Measurements from ENCODE around the gene NXF1. TPM values are rescaled to one million over a fixed set of nuclear protein-coding genes. Genes with fewer than 3 reads are reported as not detected.

The NXF1 gene
- total and polyA plus RNA-seq, 2 of the 13 experiments (the other 11 are each of a cell fraction or from before 2014, with no cell fraction given): 30.4 to 30.9 TPM

- no peak for TF ChIP-seq ZBTB43 (CRISPR knock-in tag; conservative IDR thresholded peaks at IDR 0.05)
- no peak for TF ChIP-seq NR1H2 (CRISPR knock-in tag; IDR thresholded peaks at IDR 0.05; ENCODE audit: borderline replicate concordance, low read depth)
- no peak for TF ChIP-seq HNF4A (CRISPR knock-in tag; IDR thresholded peaks at IDR 0.05)
- TF ChIP-seq ZNF678 (CRISPR knock-in tag; IDR thresholded peaks at IDR 0.05): no peak
- no peak for TF ChIP-seq ZFP41 (CRISPR knock-in tag; IDR thresholded peaks at IDR 0.05; ENCODE audit: borderline replicate concordance)
- TF ChIP-seq CREM (IDR thresholded peaks at IDR 0.05): no peak
- TF ChIP-seq CREM (CRISPR knock-in tag; IDR thresholded peaks at IDR 0.05): no peak
- no peak for TF ChIP-seq ZBTB49 (CRISPR knock-in tag; IDR thresholded peaks at IDR 0.05; ENCODE audit: borderline replicate concordance)
- no peak for TF ChIP-seq ZKSCAN1 (IDR thresholded peaks at IDR 0.05; ENCODE audit: low read length)
- no peak for TF ChIP-seq KMT2A (CRISPR knock-in tag; IDR thresholded peaks at IDR 0.05)
- 0 out of 2 replicates have a peak, but pooled peaks have one; percentile 24 for TF ChIP-seq ZSCAN20 (CRISPR knock-in tag; IDR thresholded peaks at IDR 0.05; ENCODE audit: borderline replicate concordance)
- no peak for TF ChIP-seq NONO (IDR thresholded peaks at IDR 0.05)
- TF ChIP-seq NONO (CRISPR knock-in tag; conservative IDR thresholded peaks at IDR 0.05): no peak
- TF ChIP-seq UBTF (CRISPR knock-in tag; IDR thresholded peaks at IDR 0.05): peak; percentile 52; the same call in 1 of the 2 replicates
- no peak for TF ChIP-seq ZKSCAN8 (CRISPR knock-in tag; IDR thresholded peaks at IDR 0.05; ENCODE audit: borderline replicate concordance)
- no peak for TF ChIP-seq ZNF878 (CRISPR knock-in tag; IDR thresholded peaks at IDR 0.05)
- TF ChIP-seq NFIC (IDR thresholded peaks at IDR 0.05; ENCODE audit: low read length): no peak
- TF ChIP-seq ZSCAN29 (CRISPR knock-in tag; conservative IDR thresholded peaks at IDR 0.05): no peak
- no peak for TF ChIP-seq GTF2F1 (IDR thresholded peaks at IDR 0.05; ENCODE audit: low read length)
- TF ChIP-seq MEF2D (CRISPR knock-in tag; IDR thresholded peaks at IDR 0.05): no peak
- no peak for TF ChIP-seq DBP (CRISPR knock-in tag; IDR thresholded peaks at IDR 0.05; ENCODE audit: not compliant biosample characterization)
- TF ChIP-seq ZC3H13 (CRISPR knock-in tag; IDR thresholded peaks at IDR 0.05): no peak
- TF ChIP-seq PHF5A (CRISPR knock-in tag; IDR thresholded peaks at IDR 0.05; ENCODE audit: low read depth, unreplicated experiment): no peak
- TF ChIP-seq ZNF549 (CRISPR knock-in tag; IDR thresholded peaks at IDR 0.05): no peak
These were observed 18.8 kb downstream of the NXF1 start (continued) for GRCh38 chr11:62786318-62787004.
